ENCODE measurements around the gene CRYBB2.

GRCh38 chr22:25208743-25209505, 10.5 kb upstream of the CRYBB2 start:
- TF ChIP-seq CTCF (IDR thresholded peaks at IDR 0.05): no peak
- TF ChIP-seq CHD2 (IDR thresholded peaks at IDR 0.05; ENCODE audit: low read length, partially characterized antibody): no peak
- no peak for TF ChIP-seq EZH2phosphoT487 (IDR thresholded peaks at IDR 0.05; ENCODE audit: borderline replicate concordance, low read depth)
- no peak for TF ChIP-seq FOXM1 (IDR thresholded peaks at IDR 0.05; ENCODE audit: low read depth)
- no peak for TF ChIP-seq RCOR1 (IDR thresholded peaks at IDR 0.05; ENCODE audit: low read length)
- TF ChIP-seq MXI1 (IDR thresholded peaks at IDR 0.05; ENCODE audit: low read depth, low read length): no peak
- no peak for TF ChIP-seq USF2 (IDR thresholded peaks at IDR 0.05; ENCODE audit: borderline replicate concordance, low read depth, low read length)
- TF ChIP-seq RXRA (IDR thresholded peaks at IDR 0.05; ENCODE audit: borderline replicate concordance, low read depth): no peak
- TF ChIP-seq GABPA (IDR thresholded peaks at IDR 0.05; ENCODE audit: low read depth): no peak
- no peak for TF ChIP-seq ZBTB33 (IDR thresholded peaks at IDR 0.05; ENCODE audit: borderline replicate concordance, low read depth)
- TF ChIP-seq YY1 (IDR thresholded peaks at IDR 0.05; ENCODE audit: low read depth): no peak
- TF ChIP-seq RFX5 (IDR thresholded peaks at IDR 0.05; ENCODE audit: low read length): no peak
- no peak for TF ChIP-seq TAF1 (IDR thresholded peaks at IDR 0.05; ENCODE audit: borderline replicate concordance, low read depth, low read length)
- no peak for TF ChIP-seq GATA2 (CRISPR knock-in tag; IDR thresholded peaks at IDR 0.05)

All from SK-N-SH (cell line).